ENCODE data around the gene GOLPH3. TPM values are rescaled to one million over a fixed set of nuclear protein-coding genes. Genes with fewer than 3 reads are reported as not detected.

GOLPH3 gene
- total RNA-seq, 1 donor from 2014 or later: 80.5 TPM

GRCh38 chr5:32197032-32197431, 22.9 kb upstream of the GOLPH3 start:
- Histone ChIP-seq H3K27me3 (no peaks in the 10 kb centered on the region), H2AFZ (replicated peaks) (no peak overlapping the region), H3K36me3 (no peaks in the 10 kb centered on the region), H3K4me1 (no peaks in the 10 kb centered on the region), H3F3A (ENCODE audit: low read depth) (no peaks in the 10 kb centered on the region), H3K79me2 (ENCODE audit: low read depth) (no peaks in the 10 kb centered on the region), H4K20me1 (ENCODE audit: low read depth) (no peaks in the 10 kb centered on the region), H3K9ac (no peak overlapping the region), H3K4me2 (no peak overlapping the region), H3K4me3 (no peak overlapping the region), H3K9me3 (ENCODE audit: low read depth) (no peaks in the 10 kb centered on the region), H3K27ac (no peak overlapping the region)
- no peak for DNase-seq (ENCODE audit: low spot score)
- Mint-ChIP-seq H3K4me3 (no peak overlapping the region), H3K4me1 (no peaks in the 10 kb centered on the region), H3K27ac (no peak overlapping the region), H3K9me3 (no peaks in the 10 kb centered on the region), H3K27me3 (ENCODE audit: insufficient read depth, low read depth) (no peaks in the 10 kb centered on the region), H3K36me3 (no peaks in the 10 kb centered on the region)
- TF ChIP-seq CTCF (IDR thresholded peaks at IDR 0.05) (no peak), EZH2phosphoT487 (IDR thresholded peaks at IDR 0.05) (no peak), EZH2 (IDR thresholded peaks at IDR 0.05) (no peak)

- no peak for DNase-seq (ENCODE audit: low spot score)
- no peaks in the 10 kb centered on the region for H3K27me3 ChIP-seq
- no peaks in the 10 kb centered on the region for H3K4me1 Mint-ChIP-seq
- no peaks in the 10 kb centered on the region for H3K27me3 Mint-ChIP-seq (ENCODE audit: insufficient read depth, low read depth)
- H3K4me2 ChIP-seq: no peak overlapping the region
- H3K36me3 Mint-ChIP-seq: no peaks in the 10 kb centered on the region
- no peaks in the 10 kb centered on the region for H3K36me3 ChIP-seq
- no peaks in the 10 kb centered on the region for H4K20me1 ChIP-seq (ENCODE audit: low read depth)
- no peak overlapping the region for H3K4me3 Mint-ChIP-seq
- H3K9me3 Mint-ChIP-seq: peaks cover 2% of the 10 kb centered on the region
- H3K4me1 ChIP-seq: no peaks in the 10 kb centered on the region
- H3K27ac Mint-ChIP-seq: no peak overlapping the region
- H3K4me3 ChIP-seq: no peak overlapping the region
- no peak overlapping the region for H3K9ac ChIP-seq
- no peaks in the 10 kb centered on the region for H3K9me3 ChIP-seq (ENCODE audit: low read depth)
- no peak for TF ChIP-seq EZH2 (IDR thresholded peaks at IDR 0.05)
- no peak for TF ChIP-seq EZH2phosphoT487 (IDR thresholded peaks at IDR 0.05)
- no peak for TF ChIP-seq CTCF (IDR thresholded peaks at IDR 0.05)
- H3K79me2 ChIP-seq (ENCODE audit: low read depth): no peaks in the 10 kb centered on the region
- no peaks in the 10 kb centered on the region for H3F3A ChIP-seq (ENCODE audit: low read depth)
- no peak overlapping the region for H2AFZ ChIP-seq (replicated peaks)
- no peak overlapping the region for H3K27ac ChIP-seq
Measured at GRCh38 chr5:32195265-32195664, 21.1 kb upstream of the GOLPH3 start.

GRCh38 chr5:32193591-32193990, 19.5 kb upstream of the GOLPH3 start:
- Histone ChIP-seq H3K27ac (no peak overlapping the region), H3K4me2 (no peak overlapping the region), H3K4me1 (no peaks in the 10 kb centered on the region), H3K4me3 (no peak overlapping the region), H3K36me3 (no peaks in the 10 kb centered on the region), H3K9me3 (ENCODE audit: low read depth) (no peaks in the 10 kb centered on the region), H3K9ac (no peak overlapping the region), H2AFZ (replicated peaks) (no peak overlapping the region), H3K27me3 (no peaks in the 10 kb centered on the region), H3K79me2 (ENCODE audit: low read depth) (no peaks in the 10 kb centered on the region), H4K20me1 (ENCODE audit: low read depth) (no peaks in the 10 kb centered on the region), H3F3A (ENCODE audit: low read depth) (no peaks in the 10 kb centered on the region)
- TF ChIP-seq EZH2 (IDR thresholded peaks at IDR 0.05) (no peak), CTCF (IDR thresholded peaks at IDR 0.05) (no peak), EZH2phosphoT487 (IDR thresholded peaks at IDR 0.05) (no peak)
- no peak overlapping the region for H3K4me3 Mint-ChIP-seq
- no peaks in the 10 kb centered on the region for H3K4me1 Mint-ChIP-seq
- H3K36me3 Mint-ChIP-seq: no peaks in the 10 kb centered on the region
- DNase-seq (ENCODE audit: low spot score): no peak
- H3K9me3 Mint-ChIP-seq: peaks cover 7% of the 10 kb centered on the region
- H3K27me3 Mint-ChIP-seq (ENCODE audit: insufficient read depth, low read depth): no peaks in the 10 kb centered on the region
- no peak overlapping the region for H3K27ac Mint-ChIP-seq
